Activated CD8-positive, alpha-beta memory T cell treated with anti-CD3 and anti-CD28 coated beads for 24 hours (primary cell): Measurements from ENCODE around the gene LLGL2.

Source experiments
- DNase-seq: peaks from one replicate; pipeline ENCODE4 v3.0.0-alpha.2; 2020

The LLGL2 gene

GRCh38 chr17:75491680-75492079, 33.8 kb upstream of the LLGL2 start:
- DNase-seq: no peak

DNA sequence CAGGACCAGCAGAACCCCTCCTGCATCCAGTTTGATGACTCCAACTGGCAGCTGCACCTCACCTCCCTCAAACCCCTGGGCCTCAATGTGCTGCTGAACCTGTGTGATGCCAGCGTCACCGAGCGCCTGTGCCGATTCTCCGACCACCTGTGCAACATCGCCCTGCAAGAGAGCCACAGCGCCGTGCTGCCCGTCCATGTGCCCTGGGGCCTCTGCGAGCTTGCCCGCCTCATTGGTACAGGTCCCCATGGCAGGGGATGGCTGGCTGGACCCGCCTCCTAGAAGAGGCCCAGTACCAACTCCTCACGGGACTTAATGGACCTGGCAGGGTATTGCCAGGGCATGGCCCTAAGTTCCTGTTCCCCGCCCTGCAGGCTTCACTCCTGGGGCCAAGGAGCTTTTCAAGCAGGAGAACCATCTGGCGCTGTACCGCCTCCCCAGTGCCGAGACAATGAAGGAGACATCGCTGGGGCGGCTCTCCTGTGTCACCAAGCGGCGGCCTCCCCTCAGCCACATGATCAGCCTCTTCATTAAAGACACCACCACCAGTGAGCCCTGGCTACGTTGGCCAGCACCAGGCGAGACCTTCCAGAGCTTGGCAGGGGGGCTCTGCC, 32.8 kb upstream of the LLGL2 start:
- no peak for DNase-seq

- DNase-seq: no peak
Observed at GRCh38 chr17:75493476-75494129, 31.9 kb upstream of the LLGL2 start.

DNA sequence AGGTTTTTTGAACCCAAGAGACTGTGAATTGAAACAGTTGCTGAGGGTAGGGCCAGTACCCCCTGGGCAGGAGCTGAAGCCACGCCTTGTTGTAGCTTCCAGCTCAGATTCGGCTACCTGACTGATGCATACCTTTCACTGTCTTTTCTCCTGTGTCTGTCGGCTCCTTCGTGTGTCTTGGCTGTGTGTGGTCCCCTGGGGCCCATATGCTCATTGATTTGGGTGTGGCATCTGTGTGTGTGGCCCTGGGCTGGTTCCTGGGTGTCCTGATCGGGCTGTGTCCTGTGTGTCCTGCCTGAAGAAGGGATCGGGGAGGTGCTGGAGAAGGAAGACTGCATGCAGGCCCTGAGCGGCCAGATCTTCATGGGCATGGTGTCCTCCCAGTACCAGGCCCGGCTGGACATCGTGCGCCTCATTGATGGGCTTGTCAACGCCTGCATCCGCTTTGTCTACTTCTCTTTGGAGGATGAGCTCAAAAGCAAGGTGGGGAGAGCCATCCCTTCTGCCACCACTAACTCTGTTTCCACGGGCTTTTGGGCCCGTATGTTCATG, 31.1 kb upstream of the LLGL2 start:
- DNase-seq: no peak

DNA sequence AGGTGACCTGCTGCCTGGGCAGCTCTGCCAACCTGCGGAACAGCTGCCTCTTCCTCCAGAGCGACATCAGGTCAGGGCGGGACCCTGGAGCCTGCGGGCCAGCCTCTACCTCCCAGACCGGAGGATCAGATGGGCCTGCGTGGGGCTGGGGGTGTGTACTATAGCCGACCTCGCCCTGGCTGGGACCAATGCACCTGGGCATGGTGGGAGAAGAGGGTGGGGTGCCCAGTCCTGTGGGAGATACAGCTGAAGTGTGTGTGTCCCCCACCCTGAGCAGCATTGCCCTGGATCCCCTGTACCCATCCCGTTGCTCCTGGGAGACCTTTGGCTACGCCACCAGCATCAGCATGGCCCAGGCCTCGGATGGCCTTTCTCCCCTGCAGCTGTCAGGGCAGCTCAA, 29.5 kb upstream of the LLGL2 start:
- DNase-seq: no peak

- DNase-seq: no peak
Observed at GRCh38 chr17:75498039-75498725, 27.3 kb upstream of the LLGL2 start.

- no peak for DNase-seq
Observed at GRCh38 chr17:75498726-75499213, 26.7 kb upstream of the LLGL2 start.

- no peak for DNase-seq
Observed at GRCh38 chr17:75499313-75500022, 26.0 kb upstream of the LLGL2 start.

DNA sequence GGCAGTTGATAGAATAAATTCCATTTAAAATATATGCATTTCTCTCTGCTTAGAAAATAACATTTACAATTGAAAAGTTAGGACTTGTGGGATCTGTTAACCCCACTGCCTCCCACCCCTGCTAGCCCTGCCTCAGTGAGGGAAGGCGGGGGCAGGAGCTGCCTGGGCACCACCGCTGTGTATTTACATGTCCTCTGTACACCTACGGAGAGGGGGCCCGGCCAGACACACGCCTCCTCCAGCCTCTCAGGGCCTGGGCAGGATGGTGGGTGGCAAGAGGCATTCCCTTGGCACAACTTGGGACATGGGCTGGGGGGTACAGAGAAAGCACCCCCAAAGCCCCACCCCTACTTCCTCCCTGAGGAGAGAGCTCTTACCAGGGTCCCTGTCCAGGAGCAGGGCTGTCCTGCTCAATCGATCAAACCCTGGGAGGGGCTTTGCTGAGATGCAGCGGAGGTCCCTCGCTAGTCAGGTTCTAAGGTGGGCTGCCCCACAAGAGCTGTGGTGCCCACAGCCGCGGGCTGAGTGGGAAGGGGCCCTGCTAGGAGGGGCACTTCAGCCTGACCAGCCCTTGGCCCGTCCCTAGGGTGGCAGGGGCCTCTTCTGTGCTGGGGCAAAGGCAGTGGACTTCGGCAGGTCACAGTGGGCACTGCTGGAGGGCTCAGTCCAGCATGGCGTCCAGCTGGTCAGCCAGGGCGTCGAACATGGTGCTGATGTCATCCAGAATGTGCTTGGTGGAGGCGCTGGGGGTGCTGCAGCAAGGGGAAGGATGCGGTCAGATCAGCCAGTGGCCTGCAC, 24.9 kb upstream of the LLGL2 start:
- DNase-seq: no peak

- DNase-seq: no peak
Observed at GRCh38 chr17:75501378-75502071, 24.0 kb upstream of the LLGL2 start.

GRCh38 chr17:75502072-75502720, 23.3 kb upstream of the LLGL2 start:
- DNase-seq: no peak

DNA sequence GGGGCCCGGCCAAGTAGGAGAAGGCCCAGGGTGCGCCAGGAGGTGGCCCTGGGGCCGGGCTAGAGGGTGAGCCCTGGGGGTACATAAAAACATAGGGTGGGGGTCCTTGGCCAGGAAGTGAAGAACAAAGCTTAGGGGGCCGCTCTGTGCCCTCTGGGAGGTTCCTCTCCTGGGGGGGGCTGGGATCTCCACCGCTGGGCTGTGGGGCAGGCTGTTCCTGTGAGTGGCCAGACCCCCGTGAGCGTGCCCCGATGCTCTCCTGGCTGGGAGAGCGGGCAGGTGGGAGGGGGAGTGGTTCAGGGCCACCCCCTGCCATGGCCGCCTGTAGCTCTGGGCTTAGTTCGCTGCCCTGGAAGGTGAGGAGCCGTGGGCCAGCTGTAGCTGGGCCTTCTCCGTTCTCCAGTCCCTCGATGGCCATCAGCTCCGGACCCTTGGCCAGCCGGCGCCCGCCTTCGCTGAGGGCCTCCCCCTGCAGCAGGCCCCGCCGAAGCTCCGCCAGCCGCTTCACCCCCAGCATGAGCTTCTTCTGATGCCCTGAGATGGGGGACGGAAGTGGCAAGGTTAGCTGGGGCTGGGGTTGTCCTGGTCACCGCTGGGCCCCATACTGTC, 22.7 kb upstream of the LLGL2 start:
- no peak for DNase-seq

DNA sequence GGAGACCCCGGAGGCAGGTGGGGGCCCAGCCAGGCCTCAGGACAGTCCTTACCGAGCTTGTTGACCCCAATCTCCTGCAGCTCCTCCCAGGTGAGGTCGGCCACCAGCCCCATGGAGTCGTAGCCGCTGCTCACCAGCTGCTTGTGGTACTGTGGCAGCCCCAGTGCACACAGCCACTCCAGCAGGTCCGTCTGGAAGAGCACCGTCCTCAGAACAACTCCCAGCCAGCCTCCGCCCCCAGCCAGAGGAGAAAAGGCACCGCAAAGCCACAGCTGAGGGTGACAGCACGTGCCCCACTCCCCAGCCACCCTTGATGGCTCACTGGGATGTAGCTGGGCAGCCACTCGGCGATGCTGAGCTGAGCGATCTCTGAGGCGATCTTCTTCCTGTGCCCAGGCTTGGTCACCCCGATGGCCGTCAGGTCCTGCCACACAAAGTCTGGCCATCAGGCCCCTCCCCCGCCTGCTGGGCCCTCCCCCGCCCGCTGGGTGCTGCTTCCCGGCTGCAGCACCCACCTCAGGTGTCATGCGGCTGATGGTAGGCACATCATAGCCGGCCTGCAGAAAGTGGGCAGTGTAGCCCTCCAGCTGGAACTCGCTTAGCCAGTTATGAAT, 22.1 kb upstream of the LLGL2 start:
- DNase-seq: no peak

GRCh38 chr17:75503976-75504346, 21.5 kb upstream of the LLGL2 start:
- no peak for DNase-seq

DNA sequence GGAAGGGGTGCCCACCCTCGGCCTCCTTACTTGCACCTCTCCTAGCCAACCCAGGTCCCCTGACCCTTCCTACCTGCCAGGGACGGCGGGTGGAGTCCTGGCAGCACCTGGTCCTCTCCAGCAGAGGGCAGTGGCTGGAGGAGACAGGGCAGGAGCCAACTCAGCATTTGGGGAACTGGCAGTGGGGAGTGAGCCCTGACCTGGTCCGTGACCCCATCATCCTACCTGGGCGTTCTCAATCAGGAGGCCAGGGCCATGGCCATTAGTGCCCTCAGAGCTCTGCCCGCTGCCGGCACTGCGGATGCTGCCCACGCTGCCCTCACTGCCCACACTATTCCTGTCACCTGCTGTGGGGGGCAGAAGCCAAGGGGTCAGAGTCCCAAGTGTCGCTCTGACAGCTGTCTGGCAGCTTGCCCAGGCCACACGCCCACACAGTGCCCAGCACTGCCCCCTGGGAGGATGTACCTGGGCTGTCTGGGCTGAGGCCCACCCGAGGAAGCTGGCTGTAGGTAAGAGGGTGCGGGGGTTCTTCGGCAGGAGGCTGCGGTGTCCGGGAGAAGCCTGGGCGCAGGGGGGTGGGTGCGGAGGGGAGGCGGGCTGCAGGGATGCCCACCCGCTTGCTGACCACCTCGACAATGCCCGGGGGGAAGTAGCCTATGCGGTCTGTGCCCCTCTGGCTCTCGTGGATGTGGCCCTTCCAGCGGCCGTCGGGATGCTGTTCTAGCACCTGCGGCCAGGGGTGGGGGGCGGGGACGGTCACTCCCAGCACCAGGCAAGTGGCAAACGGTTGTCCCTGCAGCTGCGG, 20.9 kb upstream of the LLGL2 start:
- DNase-seq: peak; percentile 71

GRCh38 chr17:75505152-75505409, 20.4 kb upstream of the LLGL2 start:
- no peak for DNase-seq

- no peak for DNase-seq
Observed at GRCh38 chr17:75505640-75506039, 19.9 kb upstream of the LLGL2 start.

GRCh38 chr17:75506134-75506533, 19.4 kb upstream of the LLGL2 start:
- no peak for DNase-seq

- DNase-seq: no peak
Observed at GRCh38 chr17:75506888-75507287, 18.6 kb upstream of the LLGL2 start.
